ENCODE data around the gene MPG. TPM values are rescaled to one million over a fixed set of nuclear protein-coding genes. Genes with fewer than 3 reads are reported as not detected.

MPG gene
- total and polyA plus RNA-seq, 10 of the 15 experiments (the other 5 are each of a cell fraction or from before 2014, with no cell fraction given), result 0.32 to 193 (median 55.7) TPM

- TF ChIP-seq ZBTB4 (CRISPR knock-in tag; IDR thresholded peaks at IDR 0.05), result no peak
- no peak for TF ChIP-seq JUNB (IDR thresholded peaks at IDR 0.05)
- no peak for TF ChIP-seq BACH1 (IDR thresholded peaks at IDR 0.05; ENCODE audit: borderline replicate concordance)
- no peak for TF ChIP-seq STAT1 (conservative IDR thresholded peaks at IDR 0.05)
- no peak for TF ChIP-seq NR2F1 (conservative IDR thresholded peaks at IDR 0.05)
Measured at GRCh38 chr16:85407-85782, 7.4 kb downstream of the MPG start (continued).

GRCh38 chr16:85865-86264 lies 7.8 kb downstream of the MPG start:
- RAD21 ChIA-PET (ENCODE audit: unreplicated experiment), result interaction anchor here (1.4 to 2.2 kb wide), 3 partner anchors 11 to 20 kb away, joined by 3 to 12 read pairs (median 6); no protein-coding TSS in a partner anchor
- TF ChIP-seq POLR2A (IDR thresholded peaks at IDR 0.05; ENCODE audit: low read depth, low read length) (peak; percentile 8; the same call in 1 of the 2 replicates), POLR2AphosphoS5 (IDR thresholded peaks at IDR 0.05; ENCODE audit: low read length) (0 out of 2 replicates have a peak, but pooled peaks have one; percentile 6), PML (IDR thresholded peaks at IDR 0.05; ENCODE audit: low read length) (no peak), RBBP5 (conservative IDR thresholded peaks at IDR 0.05) (no peak)
- no peak overlapping the region for H3K4me2 ChIP-seq (ENCODE audit: control insufficient read depth, insufficient read depth)
- no peaks in the 10 kb centered on the region for H3K9me3 ChIP-seq (replicated peaks; ENCODE audit: control insufficient read depth, insufficient read depth, low read length)
- CTCF ChIA-PET, result interaction anchor here (1.2 to 3.5 kb wide), 4 partner anchors 10 to 32 kb away, joined by 3 to 27 read pairs (median 16); no protein-coding TSS in a partner anchor
- H3K79me2 ChIP-seq (ENCODE audit: control insufficient read depth, insufficient read depth, low read length), result no peaks in the 10 kb centered on the region
- peaks cover 17% of the 10 kb centered on the region for H3K4me1 ChIP-seq (ENCODE audit: control insufficient read depth, insufficient read depth, low read length)
- H3K36me3 ChIP-seq (ENCODE audit: control insufficient read depth in 2 of 2, insufficient read depth in 2 of 2, low read length in 1 of 2), result peaks cover 9 to 23% of the 10 kb centered on the region in 2 experiments; a peak in 3 of 4 replicates
- intact Hi-C loops (cut with micrococcal nuclease; ENCODE audit: unreplicated experiment) (no loop called here), in situ Hi-C loops (cut with MboI) (no loop called here)
- 70% methylated on average over 9 of the region's 9 CpGs for WGBS (ENCODE audit: insufficient coverage, insufficient replicate concordance, low lambda C conversion rate, missing lambda C conversion rate)
- FAIRE-seq (no peak), DNase-seq (ENCODE audit: low read depth, low spot score) (no peak), ATAC-seq (no peak)
- H3K9ac ChIP-seq (ENCODE audit: control insufficient read depth, insufficient read depth, low read length), result no peak overlapping the region
- POLR2A ChIA-PET, result no interaction called here
- no TSS peak for BruUV-seq (replicated peaks)
- no peak overlapping the region for H3K27ac ChIP-seq (ENCODE audit: control insufficient read depth, insufficient read depth)
- H3K27me3 ChIP-seq (replicated peaks in 1 of 2; ENCODE audit: control insufficient read depth in 2 of 2, insufficient read depth in 2 of 2, low read length in 1 of 2), result no peaks in the 10 kb centered on the region
- no peaks in the 10 kb centered on the region for H4K20me1 ChIP-seq (ENCODE audit: control insufficient read depth, insufficient read depth)
- no peak overlapping the region for H3K4me3 ChIP-seq
- no peak overlapping the region for H2AFZ ChIP-seq (ENCODE audit: control insufficient read depth, low read depth, low read length)
- SMC1A ChIA-PET (ENCODE audit: uncharacterized antibody, unreplicated experiment), result interaction anchor here (1.8 to 2.4 kb wide), 2 partner anchors 10 to 20 kb away, joined by 7 to 9 read pairs; no protein-coding TSS in a partner anchor

All from GM12878 (cell line).